Bronchial smooth muscle cell (primary cell): Measurements from ENCODE around the gene PARP14. TPM values are rescaled to one million over a fixed set of nuclear protein-coding genes. Genes with fewer than 3 reads are reported as not detected.

Experiments used
- total RNA-seq: library from RNA; depleted of rRNA; stranded (reverse); fragments of >200 nt; gene quantifications from 2 replicates; pipeline ENCODE4 v1.2.1, GENCODE V29; 2014

PARP14 gene, protein sequence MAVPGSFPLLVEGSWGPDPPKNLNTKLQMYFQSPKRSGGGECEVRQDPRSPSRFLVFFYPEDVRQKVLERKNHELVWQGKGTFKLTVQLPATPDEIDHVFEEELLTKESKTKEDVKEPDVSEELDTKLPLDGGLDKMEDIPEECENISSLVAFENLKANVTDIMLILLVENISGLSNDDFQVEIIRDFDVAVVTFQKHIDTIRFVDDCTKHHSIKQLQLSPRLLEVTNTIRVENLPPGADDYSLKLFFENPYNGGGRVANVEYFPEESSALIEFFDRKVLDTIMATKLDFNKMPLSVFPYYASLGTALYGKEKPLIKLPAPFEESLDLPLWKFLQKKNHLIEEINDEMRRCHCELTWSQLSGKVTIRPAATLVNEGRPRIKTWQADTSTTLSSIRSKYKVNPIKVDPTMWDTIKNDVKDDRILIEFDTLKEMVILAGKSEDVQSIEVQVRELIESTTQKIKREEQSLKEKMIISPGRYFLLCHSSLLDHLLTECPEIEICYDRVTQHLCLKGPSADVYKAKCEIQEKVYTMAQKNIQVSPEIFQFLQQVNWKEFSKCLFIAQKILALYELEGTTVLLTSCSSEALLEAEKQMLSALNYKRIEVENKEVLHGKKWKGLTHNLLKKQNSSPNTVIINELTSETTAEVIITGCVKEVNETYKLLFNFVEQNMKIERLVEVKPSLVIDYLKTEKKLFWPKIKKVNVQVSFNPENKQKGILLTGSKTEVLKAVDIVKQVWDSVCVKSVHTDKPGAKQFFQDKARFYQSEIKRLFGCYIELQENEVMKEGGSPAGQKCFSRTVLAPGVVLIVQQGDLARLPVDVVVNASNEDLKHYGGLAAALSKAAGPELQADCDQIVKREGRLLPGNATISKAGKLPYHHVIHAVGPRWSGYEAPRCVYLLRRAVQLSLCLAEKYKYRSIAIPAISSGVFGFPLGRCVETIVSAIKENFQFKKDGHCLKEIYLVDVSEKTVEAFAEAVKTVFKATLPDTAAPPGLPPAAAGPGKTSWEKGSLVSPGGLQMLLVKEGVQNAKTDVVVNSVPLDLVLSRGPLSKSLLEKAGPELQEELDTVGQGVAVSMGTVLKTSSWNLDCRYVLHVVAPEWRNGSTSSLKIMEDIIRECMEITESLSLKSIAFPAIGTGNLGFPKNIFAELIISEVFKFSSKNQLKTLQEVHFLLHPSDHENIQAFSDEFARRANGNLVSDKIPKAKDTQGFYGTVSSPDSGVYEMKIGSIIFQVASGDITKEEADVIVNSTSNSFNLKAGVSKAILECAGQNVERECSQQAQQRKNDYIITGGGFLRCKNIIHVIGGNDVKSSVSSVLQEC (N-terminal part only)
- total RNA-seq = 46.7 and 47.6 TPM in 2 replicates

DNA sequence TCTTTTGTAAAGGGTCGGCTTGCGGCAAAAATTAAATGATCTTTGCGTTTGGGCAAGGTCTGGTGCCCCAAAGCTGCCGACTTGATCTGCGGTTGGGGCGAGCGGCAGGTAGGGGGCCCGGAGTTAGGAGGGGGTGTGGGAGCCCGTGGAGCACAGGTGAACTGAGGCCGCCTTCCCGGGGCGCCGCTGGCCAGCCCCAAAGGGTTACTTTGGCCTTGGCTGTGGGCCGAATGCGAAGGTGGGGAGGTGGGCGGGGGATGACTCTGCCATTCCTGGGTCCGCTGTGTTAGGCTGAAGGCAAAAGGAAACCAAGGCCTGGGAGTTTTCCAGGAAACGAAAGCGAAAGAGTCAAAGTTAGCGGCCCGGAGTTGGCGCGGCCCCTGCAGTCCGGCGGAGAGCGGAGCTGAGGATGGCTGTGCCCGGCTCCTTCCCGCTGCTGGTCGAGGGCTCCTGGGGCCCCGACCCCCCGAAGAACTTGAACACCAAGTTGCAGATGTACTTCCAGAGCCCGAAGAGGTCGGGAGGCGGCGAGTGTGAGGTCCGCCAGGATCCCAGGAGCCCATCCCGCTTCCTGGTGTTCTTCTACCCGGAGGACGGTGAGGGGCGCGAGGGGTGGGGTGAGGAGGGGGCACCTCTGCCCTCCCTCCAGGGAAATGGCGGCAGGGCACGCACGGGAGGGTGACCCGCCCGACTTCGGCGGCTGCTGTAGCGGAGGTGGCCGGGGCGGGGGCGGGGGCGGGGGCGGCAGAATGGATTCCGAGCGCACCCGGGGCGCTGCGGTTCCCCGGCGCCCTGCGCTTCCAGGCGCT lies at the start of gene PARP14:
TSS of gene PARP14 (plus strand) at position 365 of the 809 bp plus-strand sequence. CDS start at position 410, 45 bp downstream.

Other genes starting within 250 kb of the PARP14 start
- gene KPNA1, start 165.9 kb upstream of the PARP14 start, total RNA-seq = 18.9 and 22.6 TPM in 2 replicates
- gene PARP9, start 116.5 kb upstream of the PARP14 start, total RNA-seq = 23.4 and 26.5 TPM in 2 replicates
- 8.8 and 14.2 TPM in 2 replicates for gene DTX3L, start 116.5 kb upstream of the PARP14 start, total RNA-seq
- gene PARP15, start 103.2 kb upstream of the PARP14 start, total RNA-seq = 0.16 and 0.17 TPM in 2 replicates
- gene HSPBAP1, start 113.0 kb downstream of the PARP14 start, total RNA-seq = 6.2 and 6.8 TPM in 2 replicates
- gene SLC49A4, start 114.2 kb downstream of the PARP14 start, total RNA-seq = 7.6 and 13.1 TPM in 2 replicates